HG03457 (cell line): ENCODE data around the gene TMEM154.

ENCODE experiments used
- ATAC-seq: cut with Tn5 transposase; IDR thresholded peaks from one replicate; pipeline ENCODE4 v1.9.1; 2021; ENCODE audit warnings: moderate number of reproducible peaks; ENCODE audit not compliant: unreplicated experiment

The TMEM154 gene

DNA sequence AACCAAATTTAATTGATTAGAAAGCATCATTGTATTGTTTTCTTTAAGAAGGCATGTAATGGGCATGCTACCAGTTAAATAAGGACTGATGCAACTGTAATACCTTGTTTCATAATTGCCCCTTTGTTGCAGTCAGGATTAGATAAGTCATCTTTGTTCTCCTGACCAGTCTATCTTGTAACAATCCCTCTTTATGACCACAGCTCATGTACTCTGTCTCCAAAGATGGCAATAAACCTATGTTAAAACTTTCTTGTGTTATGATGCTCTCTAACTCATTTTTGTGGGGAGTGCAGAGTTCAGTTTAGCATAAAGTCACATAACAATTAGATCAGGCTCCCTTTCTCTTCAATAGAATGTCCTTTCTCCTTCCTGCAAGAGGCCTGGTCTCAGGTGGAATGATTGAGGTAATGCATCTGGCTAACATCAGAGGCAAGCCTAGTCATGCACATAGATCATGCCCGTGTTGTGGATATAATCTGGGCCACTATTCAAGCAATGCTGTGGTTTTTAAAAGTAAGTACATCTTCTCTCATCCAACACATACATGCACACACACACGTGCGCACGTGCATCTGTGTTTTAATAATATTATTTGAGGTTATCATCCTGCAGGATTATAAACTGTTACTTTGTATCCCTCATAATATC lies 45.6 kb downstream of the TMEM154 start:
- ATAC-seq, result no peak

GRCh38 chr4:152633118-152633517 lies 46.7 kb downstream of the TMEM154 start:
- ATAC-seq, result no peak

DNA sequence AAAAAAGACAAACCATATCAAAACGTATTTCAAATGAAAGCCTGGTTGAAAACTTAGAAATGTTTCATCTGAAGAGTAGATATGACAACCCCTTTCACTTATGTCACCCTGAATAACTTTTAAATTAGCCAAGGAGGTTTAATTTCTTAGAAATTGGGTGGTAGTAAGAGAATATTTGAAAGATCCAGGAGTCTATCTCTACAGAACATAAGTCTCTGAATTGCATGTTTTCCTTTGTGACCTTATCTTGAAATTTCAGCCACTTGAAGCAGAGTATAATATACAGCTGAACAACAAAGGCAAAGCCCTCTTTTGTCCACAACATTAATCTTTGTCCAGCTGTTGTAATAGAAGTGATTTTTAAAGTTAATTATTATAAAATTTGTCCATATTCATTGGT lies 49.5 kb downstream of the TMEM154 start:
- no peak for ATAC-seq

- no peak for ATAC-seq
These were observed 49.9 kb downstream of the TMEM154 start for GRCh38 chr4:152629908-152630307.

DNA sequence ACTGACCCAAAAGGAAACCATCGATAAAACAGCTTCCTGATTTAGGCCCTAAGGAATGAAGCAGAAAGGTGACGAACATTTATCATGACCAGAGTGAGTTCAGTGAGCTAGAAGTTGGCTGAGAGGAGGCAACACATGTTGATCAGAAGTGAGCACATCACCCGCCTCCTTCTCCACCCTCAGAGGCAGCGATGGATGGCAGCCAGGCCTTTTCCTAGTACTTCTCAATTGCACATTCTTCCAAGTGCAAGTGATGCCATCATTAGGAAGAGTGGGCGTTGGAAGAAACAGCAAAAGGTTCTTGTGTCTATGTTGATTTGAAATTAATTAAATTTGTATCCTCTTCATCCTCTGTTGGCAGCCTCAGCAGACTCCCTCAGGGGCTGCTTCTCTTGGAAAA lies 51.7 kb downstream of the TMEM154 start:
- no peak for ATAC-seq

- no peak for ATAC-seq
These were observed 53.0 kb downstream of the TMEM154 start for GRCh38 chr4:152626790-152627189.

DNA sequence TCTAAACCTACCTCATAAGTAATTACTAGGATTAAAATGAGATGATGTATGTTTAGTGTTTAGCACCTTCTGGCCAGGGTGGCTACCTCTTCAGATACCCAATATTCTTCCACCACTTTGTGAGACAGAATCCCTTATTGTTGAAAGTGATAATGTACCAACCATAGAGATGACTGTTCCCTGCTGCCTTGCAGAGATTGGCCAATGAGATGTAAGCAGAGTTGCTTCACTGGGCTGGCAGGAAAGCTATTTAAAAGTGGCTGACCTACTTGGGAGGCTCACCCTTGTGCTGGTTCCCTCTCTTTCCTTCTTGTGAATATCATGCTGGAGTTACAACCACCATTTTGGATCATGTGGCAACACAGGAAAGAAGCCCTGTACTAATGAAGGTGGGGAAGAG lies 58.9 kb downstream of the TMEM154 start:
- no peak for ATAC-seq

- no peak for ATAC-seq
These were observed 59.6 kb downstream of the TMEM154 start for GRCh38 chr4:152620218-152620617.

DNA sequence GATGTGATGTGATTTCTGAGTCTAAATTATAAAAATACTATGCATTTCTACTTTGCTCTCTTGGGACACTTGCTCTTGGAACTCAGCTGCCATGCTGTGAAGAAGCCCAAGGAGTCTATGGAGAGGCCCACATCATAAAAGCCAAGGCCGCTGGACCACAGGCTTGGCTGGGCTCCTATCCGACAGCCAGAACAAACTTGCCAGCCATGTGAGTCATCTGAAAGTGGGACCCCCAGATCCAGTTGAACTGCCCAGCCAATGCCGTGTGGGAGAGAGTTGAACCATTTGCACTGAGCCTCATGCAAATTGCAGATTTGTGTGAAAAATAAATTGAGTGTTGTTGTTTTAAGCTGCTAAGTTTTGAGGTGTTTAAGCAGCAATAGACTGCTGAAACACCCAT lies 60.2 kb downstream of the TMEM154 start:
- ATAC-seq, result no peak

- no peak for ATAC-seq
These were observed 60.8 kb downstream of the TMEM154 start for GRCh38 chr4:152618971-152619370.

DNA sequence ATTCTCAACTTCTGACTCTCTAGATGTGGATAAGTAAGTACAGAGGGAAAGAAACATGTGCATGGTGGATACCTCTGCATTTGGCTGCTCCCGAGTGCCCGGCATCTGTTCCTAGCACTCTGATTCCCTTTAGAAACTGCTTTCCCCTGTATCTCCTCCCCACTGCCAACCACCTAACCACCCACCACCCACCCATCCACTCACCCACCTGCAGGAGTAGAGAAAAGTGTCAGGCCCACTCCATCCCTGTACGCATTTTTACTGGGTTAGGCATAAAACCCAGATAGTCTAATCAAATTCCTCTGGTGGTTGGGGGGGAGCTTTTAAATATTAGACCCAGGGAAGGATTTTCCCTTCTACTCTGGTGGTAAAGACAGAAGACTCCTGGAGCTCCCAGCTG lies 63.0 kb downstream of the TMEM154 start:
- no peak for ATAC-seq

GRCh38 chr4:152613841-152614721 lies 65.7 kb downstream of the TMEM154 start:
- no peak for ATAC-seq

DNA sequence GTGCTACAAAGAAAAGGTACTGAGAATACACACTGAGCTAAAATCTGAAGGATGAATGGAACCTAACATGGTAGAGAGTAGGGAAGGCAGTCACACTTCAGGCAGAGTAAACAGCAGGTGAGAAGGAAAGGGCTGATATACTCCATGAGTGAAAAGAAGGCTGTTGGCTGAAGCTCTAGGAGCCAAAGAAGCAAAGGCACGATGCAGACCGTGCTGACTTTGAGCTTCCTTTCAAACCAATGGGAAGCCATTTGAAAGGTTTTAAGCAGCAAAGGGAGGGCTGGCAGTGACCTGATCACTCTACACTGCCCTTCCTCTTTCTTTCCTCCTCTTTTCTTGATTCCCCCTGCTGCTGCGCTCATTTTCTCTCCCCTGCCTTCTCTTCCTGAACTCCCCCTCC lies 66.4 kb downstream of the TMEM154 start:
- ATAC-seq, result no peak

GRCh38 chr4:152610131-152610530 lies 69.7 kb downstream of the TMEM154 start:
- no peak for ATAC-seq

- ATAC-seq, result no peak
These were observed 70.3 kb downstream of the TMEM154 start for GRCh38 chr4:152609481-152609880.

GRCh38 chr4:152607178-152607577 lies 72.6 kb downstream of the TMEM154 start:
- ATAC-seq, result no peak

DNA sequence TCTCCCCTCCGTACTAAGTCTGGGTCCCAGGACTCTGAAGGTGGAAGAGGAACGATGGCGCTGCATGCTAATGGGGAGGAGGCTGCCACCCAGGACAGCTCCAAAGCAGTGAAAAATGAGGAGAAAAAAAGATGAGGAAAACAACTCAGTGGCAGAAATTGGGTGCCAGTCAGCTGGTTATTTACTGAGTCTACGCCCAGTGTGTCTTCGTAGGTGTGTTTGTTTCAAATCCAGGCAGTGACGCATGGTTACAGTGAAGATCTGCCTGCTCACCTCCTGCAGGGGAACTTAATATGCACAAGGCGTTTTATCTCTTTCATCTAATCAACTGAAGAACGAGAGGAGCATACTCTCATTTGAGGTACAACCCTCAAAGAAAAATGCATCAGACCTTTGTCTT lies 73.0 kb downstream of the TMEM154 start:
- ATAC-seq, result no peak

GRCh38 chr4:152605641-152606335 lies 74.0 kb downstream of the TMEM154 start:
- ATAC-seq, result no peak

DNA sequence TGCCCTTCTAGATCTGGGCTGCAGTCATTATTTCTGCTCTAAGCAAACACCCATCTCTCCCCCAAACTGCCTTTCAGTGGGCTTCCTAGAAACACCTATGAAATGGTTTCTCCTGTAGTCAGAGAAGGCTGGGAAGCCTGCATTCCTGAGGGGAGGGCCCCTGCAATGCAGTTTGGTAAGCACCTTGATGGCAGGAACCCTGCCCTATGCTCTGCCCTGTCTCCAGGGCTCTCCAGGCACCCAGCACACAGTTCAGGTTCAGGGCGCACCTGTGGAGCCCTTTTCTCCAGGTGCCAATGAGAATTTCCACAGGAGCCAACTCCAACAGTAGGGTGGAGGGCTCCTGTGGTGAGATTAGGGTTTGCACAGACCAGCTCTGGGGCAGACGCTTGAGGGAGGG lies 74.8 kb downstream of the TMEM154 start:
- no peak for ATAC-seq

DNA sequence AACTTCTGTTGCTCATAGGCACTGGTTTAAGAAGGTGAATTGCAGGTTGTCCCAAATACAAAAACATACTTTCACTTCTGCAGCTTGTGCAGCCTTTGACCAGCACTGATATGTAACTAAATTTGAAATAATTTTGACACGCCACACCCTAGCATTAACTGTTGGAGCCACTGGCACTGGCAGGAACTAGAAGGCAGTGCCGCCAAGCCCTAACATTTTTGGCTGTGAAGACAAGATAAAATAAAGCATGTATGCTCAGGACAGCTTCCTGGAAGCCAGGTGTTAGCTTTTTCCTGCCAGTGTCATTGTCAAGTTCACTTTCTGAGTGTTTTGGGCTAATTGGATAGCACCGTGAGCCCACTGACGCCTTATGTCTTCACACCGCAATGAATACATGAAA lies 78.6 kb downstream of the TMEM154 start:
- ATAC-seq, result no peak

DNA sequence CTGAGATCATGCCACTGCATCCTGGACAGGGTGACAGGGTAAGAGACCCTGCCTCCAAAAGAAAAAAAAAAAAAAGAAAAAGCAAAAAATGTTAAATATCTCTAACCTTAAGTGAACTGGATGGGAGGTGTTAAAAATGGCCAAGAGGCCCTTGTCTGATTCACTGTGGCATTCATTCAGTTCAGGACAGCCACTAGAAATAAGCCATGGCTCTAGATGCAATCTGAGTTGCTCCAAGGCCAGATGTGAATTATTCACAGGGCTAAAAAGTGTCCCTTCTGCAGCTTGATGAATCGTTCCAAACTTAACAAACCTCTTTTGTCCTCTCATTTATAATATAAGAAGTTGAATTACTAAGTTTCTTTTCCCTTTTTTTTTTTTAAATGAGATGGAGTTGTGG lies 80.2 kb downstream of the TMEM154 start:
- ATAC-seq, result no peak

- ATAC-seq, result no peak
These were observed 80.7 kb downstream of the TMEM154 start for GRCh38 chr4:152599095-152599494.
